HG02973 (cell line): Measurements from ENCODE around the gene SETSIP.
"Not testable (repeated sequence)": the region's sequence is repeated elsewhere in the genome, so short reads cannot be mapped to it uniquely, and the experiment has no call there.

Source experiments
- ATAC-seq: cut with Tn5 transposase; IDR thresholded peaks from one replicate; pipeline ENCODE4 v1.9.1; 2021; ENCODE audit warnings: moderate library complexity; ENCODE audit not compliant: unreplicated experiment

SETSIP gene, protein sequence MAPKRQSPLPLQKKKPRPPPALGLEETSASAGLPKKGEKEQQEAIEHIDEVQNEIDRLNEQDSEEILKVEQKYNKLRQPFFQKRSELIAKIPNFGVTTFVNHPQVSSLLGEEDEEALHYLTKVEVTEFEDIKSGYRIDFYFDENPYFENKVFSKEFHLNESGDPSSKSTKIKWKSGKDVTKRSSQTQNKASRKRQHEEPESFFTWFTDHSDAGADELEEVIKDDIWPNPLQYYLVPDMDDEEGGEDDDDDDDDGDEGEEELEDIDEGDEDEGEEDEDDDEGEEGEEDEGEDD

DNA sequence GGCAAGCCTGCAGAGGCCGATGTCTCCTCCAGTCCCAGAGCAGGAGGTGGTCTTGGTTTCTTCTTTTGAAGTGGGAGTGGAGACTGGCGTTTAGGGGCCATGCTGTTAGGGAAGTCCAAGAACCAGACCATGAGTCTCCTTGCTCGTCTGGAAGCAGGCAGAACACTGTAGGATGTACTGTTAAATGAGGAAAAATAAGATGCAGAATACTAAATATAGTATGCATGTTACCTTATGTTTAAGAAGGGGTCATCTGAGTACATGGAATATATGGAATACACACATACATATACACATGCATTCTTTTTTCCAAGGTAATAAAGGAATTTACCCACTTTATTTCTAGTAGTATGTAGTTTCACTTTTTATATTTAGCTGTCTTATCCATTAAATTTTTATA, at the start of gene SETSIP:
Gene SETSIP, minus strand, starts transcription at position 101 of the 400 bp plus-strand sequence. Its CDS starts 0 bp downstream, at position 101.
- no peak for ATAC-seq

DNA sequence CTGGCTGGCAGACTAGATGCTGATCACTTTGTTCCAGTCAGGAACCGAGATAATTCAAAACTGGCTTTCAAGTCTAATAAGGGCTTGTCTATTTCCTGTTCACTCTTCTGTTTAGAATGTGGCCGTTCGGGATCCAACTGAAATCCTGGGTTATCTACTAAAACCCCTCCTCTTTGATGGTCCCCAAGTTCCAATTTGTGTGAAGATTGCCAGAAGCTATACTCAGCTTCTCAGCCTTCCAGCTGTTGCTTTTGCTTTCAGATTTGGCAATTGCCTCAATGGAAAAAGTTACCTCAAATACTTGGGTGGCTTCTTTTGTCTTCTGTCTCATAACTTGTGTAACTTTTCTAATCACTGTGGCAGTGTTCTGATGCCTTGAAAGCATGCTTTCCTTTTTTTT, 48.7 kb upstream of the SETSIP start:
- ATAC-seq = no peak

DNA sequence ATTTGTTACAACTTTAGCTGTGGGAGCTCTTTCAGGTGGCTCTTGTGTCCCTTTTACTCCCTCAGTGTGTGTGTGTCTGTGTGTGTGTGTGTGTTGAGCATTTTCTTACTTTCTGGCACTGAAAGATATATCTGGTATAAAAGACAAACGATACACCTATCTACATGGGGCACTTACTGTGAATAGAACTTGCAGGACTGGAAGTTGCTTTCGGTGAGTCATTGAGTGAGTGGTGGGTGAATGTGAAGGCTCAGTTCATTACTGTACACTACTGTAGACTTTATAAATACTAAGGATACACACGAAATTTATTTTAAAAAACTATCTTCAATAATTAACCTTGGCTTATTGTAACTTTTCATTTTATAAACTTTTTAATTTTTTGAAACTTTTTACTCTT, 43.6 kb upstream of the SETSIP start:
- no peak for ATAC-seq

DNA sequence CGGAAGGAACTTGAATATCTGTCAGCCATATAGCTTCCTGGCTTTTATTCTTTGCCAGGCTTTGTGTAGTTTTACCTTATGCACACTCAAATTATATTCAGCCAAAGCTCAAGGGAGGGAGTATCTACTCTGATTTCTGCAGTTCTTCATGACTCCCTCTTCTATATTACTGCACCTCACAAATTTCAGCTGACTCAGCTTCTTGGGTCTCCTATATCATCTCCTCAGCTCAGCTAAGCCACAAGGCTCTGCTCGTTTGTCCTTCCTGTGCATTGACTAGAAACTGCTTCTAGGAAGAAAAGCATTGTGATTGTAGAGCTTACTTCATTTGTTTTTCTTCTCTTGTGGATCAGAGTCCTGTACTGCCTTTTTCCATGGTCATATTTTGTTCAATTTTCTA, 42.3 kb upstream of the SETSIP start:
- no peak for ATAC-seq

DNA sequence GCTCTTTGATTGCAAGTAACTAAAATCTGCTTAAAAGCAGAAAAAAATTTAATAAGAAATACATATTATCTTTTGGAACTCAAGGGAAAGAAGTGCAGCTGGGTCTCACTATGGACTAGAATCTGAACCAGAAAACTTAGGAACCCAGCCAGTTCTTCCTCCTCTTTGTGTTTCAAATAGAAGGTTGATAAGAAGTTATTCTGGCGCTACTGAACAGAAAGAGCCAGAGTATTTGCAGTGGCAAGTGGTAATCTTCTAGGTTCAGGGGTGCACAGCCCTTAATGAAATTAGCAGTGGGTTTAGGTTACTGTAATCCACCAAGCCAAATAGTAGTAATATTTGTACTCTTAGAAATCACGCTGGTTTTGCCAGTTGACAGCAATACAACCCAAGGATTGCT, 33.4 kb upstream of the SETSIP start:
- no peak for ATAC-seq

DNA sequence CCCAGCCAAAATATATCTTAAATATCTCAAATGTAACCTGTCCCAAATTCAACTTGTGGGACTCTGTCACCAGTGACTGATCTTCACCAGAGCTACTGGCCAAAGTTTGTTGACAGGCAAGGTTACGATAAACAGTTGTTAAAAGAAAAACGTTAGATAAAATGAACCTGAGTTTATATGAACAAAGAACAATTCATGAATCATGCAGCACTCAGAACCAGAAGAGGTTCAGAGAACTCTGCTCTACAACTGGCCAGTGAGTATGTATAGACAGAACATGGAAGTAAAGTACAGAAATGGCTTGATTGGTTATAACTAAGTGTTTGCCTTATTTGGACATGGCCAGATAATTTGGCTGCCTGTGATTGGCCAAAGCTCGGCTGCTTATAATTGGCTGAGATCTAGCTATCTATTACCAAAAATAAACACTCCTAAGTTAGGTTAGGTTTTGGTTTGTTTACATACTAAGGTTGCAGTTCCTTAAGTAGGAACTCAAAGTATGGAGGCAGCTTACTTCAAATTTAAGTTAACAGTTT, 30.4 kb upstream of the SETSIP start:
- no peak for ATAC-seq

DNA sequence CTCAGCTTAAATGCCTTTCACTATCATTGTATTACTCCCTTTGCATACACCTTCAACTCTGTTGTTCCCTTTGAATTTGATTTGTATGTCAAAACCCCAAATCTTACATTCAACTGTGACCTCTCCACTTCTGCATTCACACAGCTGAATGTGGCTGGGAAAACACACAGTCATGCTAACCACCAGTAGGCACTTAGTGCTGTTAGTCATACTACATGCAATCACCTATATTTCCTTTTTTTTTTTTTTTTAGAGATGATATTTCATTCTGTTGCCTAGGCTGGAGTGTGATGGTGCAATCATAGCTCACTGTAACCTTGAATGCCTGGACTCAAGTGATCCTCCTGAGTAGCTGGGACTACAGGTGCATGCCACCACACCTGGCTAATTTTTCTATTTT, 21.1 kb upstream of the SETSIP start:
- ATAC-seq = no peak

DNA sequence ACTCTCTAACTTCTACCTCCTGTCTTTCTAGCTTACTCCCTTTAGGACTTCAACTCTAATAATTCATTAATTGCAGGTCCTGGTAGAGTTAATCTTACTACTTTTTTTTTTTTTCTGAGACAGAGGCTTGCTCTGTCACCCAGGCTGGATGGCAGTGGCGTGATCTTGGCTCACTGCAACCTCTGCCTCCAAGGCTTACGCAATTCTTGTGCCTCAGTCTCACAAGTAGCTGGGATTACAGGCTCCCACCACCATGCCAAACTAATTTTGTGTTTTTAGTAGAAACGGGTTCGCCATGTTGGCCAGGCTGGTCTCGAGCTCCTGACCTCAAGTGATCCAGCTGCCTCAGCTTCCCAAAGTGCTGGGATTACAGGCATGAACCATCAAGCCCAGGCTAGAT, 20.7 kb upstream of the SETSIP start:
- ATAC-seq = no peak

DNA sequence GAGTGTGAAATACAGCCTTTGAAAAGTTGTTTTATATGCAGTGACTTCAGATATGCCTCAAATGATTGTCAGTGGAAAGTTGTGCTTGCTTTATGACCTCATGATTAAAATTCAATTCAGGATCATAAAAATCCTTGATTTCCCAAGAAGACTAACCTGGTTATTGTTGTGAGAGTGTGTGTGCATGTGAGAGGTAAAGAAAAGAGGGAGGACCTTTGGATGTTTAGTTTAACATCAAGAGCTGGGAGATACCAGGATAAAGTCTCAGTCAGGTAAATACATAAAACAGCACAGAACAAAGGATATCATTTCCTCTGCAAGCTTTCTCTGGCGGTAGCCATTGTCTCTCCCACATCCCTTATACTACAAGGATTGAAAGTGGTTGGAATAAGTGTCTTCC, 19.4 kb upstream of the SETSIP start:
- no peak for ATAC-seq

DNA sequence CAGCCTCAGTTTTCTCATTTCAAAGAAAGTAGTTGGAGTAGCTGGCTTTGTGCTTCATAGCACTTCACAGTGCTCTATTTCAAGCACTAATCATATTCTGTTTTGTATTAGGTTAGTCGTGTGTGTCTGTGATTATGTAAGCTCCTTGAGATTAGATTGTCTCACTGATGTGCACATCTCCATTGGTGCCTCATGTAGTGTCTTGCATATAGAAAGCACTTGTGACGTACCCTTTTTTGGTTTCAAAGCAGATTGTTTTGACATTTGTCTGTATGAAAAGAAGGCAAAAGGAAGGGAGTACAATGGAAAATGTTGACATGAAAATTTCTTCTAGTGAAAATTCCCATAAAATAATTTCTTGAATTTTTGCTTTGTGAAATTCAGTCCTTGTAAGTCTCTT, 18.9 kb upstream of the SETSIP start:
- no peak for ATAC-seq

DNA sequence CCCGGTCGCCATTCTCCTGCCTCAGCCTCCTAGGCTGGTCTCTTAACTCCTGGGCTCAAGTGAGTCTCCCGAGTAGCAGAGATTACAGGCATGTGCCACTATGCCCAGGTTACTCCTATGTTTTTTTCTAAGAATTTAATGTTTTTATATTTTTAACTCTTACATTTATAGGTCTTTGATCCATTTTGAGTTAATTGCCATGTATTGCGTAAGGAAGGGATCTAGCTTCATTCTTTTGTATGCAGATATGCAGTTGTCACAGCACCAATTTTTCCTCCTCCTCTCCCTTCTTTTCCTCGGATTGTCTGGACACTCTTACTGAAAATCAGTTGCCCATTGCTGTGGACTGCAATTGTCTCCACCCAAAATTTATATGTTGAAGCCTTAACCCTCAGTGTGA, 16.4 kb upstream of the SETSIP start:
- no peak for ATAC-seq

DNA sequence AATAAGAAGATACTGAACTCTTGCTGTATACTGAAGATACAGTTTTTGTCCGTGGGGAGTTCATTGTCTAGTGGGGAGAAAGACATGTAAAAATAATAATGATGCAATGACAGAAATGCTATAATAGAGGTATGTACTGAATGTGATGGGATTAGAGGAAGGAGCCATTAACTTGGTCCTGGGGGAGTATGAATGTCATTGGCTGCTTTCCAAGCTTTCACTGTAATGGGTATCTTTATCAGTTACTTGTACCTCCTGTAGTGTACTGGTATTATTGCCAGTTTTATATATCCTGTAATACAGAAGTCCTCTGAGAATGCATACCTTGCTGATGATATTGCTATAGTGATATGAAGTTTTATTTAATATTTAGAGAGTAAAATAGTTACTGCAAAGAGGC, 12.3 kb upstream of the SETSIP start:
- ATAC-seq = no peak

DNA sequence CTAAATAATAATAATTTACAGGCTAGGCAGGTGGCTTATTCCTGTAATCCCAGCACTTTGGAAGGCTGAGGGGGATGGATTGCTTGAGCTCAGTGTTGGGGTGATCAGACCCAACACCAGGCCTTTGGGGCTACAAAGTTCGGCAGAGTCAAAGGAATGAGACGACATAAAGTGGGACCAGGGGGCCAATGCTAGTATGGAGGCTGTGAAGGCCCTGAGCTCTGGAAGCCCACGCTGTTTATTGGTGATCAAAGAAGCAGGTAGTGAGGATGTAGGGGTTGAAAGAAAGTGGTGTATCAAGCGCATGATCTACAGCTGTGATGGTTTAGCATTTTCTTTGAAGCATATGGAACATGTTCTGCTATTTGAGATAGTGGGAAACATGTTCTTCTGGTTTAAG, 10.5 kb upstream of the SETSIP start:
- ATAC-seq = no peak

DNA sequence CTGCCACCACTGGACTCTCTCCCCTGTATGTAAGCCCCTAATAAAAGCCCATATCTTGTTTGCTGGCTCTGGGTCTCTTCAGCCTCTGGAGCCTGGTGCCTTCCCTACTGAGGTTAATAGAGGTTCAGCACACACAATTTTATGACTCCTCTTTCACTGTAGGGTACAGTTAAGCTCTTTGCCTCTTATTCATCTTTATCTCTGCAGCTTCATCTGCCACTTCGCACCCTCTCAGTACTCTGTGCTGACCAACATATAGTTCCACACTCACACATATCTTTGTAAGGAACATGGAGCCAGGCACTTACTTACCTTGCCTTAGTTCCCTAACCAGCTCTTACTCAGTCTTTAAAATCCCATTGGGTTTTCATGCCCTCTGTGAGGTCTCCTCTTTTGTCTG, 9.4 kb upstream of the SETSIP start:
- ATAC-seq = no peak

DNA sequence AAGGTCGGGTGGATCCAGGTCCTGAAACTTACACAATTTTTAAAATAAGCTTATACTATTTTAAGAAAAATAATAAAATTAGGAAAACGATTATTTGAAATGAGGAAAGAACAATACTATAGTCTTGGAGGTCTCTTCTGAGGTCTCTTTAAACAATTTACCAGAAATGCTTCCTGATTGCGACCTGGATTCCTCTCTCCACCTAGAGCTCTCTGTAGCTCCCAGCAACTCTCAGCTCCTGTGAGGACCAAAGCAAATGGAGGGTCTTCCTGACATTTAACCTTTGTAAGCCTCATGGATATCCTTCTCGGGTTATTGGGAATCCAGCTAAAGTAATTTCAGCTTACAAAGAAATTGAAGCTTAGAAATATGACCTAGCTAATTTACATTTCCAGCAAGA, 5.8 kb upstream of the SETSIP start:
- ATAC-seq = no peak

DNA sequence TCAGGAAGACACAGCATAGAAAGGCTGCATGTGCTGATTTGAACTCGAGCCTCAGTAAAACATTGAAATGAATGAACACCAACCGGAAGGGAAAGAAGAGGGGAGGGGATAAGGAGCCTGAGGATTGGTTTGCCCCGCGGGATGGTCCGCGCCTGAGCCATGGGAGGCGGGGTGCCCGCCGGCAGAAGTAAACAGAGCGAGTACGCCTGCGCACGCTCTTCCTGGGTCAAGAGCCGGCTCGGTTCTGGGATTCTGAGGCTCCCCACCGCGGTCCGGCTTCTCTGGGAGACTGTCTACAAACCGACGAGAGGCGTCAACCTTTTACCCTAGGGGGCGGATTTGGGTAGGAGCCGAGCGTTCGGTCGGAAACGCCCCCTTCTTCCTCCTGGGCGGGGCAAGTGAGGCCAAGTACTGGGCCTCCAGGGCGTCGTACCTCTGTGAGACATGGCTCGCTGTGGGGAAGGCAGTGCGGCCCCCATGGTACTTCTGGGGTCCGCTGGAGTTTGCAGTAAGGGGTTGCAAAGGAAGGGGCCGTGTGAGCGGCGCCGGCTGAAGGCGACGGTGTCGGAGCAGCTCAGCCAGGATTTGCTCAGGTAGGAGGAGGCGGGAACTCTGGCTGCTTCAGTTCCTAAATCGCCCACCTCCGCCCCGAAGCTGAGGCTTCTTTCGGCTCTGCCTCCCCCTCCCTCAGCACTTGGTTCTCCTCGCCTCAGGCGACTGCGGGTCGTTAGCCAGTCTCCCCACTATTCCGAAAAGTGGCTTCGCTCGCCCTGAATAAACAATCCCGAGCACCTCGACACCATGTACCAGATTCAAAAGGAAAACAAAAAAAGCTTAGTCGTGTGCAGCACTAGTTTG, 5.1 kb upstream of the SETSIP start, which contains the start of gene BTBD8:
Gene BTBD8, plus strand, starts transcription at position 218 of the 858 bp plus-strand sequence. Its CDS starts 227 bp downstream, at position 445.
- ATAC-seq = peak; percentile 99

DNA sequence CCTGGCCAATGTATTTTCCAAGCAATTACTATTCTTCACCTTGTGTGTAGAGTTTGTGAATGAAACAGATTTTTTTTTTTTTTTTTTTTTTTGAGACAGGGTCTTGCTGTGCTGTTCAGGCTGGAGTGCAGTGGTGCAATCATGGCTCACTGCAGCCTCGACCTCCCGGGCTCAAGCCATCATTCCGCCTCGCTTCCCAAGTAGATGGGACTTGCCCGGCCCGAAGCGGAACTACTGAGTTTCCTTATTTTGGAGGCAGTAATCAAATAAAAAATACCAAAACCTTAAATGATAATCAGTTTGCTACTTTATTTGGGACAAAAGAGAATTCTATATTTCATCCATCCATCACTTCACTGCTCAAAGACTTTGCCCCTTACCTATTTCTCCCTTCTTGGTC, 4.2 kb upstream of the SETSIP start:
- ATAC-seq = no peak

DNA sequence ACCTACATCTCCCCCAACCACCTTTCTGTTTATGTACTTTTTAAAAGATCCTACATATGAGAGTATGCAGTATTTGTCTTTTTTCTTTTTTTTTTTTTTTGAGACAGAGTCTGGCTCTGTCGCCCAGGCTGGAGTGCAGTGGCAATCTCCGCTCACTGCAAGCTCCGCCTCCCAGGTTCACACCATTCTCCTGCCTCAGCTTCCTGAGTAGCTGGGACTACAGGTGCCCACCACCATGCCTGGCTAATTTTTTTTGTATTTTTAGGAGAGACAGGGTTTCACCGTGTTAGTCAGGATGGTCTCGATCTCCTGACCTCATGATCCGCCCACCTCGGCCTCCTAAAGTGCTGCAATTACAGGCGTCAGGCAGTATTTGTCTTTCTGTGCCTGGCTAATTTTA, 2.9 kb upstream of the SETSIP start:
- not testable (repeated sequence) for ATAC-seq

DNA sequence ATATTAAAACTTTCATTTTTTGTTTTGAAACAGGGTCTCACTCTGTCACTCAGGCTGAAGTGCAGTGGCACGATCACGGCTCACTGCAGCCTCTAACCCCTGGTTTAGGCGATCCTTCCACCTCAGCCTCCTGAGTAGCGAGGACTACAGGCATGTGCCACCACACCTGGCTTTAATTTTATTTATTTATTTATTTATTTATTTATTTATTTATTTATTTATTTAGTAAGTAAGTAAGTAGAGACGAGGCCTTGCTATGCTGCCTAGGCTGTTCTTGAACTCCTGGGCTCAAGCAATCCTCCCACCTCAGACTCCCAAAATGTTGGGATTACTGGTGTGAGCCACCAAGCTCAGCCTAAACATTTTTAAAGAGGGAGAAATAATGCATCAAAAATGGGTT, 1.2 kb upstream of the SETSIP start:
- no peak for ATAC-seq

DNA sequence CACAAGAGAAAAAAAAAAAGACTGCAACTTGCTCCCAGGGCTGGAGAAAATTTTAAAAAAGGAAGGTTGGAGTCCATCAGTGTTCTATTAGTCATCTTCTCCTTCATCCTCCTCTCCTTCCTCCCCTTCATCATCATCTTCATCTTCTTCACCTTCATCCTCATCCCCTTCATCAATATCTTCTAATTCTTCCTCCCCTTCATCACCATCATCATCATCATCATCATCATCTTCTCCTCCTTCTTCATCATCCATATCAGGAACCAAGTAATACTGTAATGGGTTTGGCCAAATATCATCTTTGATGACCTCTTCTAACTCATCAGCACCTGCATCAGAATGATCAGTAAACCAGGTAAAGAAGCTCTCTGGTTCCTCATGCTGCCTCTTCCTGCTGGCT, 765 bp downstream of the SETSIP start:
- not testable (repeated sequence) for ATAC-seq

DNA sequence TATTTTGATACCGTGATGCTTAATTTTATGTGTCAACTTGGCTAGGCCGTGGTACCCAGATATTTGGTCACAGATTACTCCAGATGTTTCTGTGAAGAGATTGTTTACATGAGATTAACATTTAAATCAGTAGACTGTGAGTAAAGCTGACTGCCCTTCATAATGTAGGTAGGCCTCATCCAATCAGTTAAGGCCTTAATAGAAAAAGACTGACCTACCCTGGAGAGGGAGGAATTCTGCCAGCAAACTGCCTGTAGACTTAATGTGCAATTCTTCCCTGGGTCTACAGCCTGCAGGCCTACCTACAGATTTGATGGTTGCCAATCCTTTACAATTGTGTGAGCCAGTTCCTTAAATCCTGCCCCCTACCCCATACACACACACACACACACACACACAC, 4.3 kb downstream of the SETSIP start:
- no peak for ATAC-seq

DNA sequence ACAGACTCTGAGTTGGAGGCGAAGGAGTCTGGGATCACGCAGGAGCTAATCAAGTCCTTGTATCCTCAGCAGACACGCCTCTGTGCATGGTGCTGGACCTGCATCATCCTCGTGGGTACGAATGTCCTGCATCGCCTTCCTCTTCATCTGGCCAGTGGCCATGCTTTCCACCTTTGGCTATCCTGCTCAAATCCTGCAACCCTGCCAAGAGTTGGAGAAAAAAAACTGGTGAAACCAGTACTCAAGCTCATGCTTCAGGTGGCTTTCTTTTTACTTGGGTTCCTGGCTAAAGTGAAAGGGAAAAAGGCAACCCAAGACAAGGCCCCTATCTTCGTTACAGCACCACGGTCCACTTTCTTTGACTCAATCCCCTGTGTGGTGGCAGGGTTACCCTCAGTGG, 8.9 kb downstream of the SETSIP start:
- ATAC-seq = no peak
